GM21529 (cell line): ENCODE data around the gene FLVCR1.
A peak's percentile ranks its signal among the peaks of the same experiment; 100 is the strongest.

ENCODE experiments used
- ATAC-seq: cut with Tn5 transposase; IDR thresholded peaks from one replicate; pipeline ENCODE4 v1.9.1; 2021; ENCODE audit not compliant: unreplicated experiment

FLVCR1 gene

DNA sequence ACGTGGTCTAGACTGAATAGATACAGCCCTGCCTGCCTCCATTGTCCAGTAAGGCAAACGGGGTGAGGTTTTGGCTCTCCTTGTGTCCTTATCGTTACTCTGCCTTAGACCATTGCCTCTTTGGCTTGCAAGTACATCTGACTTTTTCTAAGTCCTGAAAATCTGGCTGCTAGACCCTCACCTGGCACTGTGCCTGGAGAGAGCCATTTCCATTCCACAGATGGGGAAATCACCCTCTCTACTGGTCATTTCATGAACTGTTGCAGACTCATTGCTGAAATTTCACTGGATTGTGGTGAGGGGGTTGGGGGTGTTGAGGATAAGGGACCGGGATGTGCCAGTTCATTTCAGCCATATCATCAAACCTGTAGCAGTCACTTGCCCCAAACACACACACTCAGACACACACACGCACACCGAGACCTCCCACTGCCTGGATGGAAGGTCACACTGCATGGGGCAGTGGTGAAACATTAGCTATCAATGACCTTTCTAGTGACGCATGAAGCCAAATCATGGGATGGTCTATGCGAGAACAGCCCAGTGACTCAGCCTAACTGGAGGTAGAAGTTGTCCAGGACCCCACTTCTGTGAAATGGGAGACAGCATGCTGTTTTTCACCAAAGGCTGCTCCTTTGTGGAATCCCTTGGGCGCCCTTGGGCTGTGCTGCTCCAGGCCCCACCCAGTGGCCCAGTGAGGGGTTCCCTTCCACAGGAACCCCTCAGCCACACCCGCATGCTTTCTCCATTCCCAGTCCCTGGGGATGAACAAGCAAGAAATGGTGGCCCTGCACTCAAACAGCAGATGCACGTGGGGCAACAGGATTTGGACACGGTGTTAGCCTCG is 57.4 kb downstream of the FLVCR1 start:
- ATAC-seq = no peak

DNA sequence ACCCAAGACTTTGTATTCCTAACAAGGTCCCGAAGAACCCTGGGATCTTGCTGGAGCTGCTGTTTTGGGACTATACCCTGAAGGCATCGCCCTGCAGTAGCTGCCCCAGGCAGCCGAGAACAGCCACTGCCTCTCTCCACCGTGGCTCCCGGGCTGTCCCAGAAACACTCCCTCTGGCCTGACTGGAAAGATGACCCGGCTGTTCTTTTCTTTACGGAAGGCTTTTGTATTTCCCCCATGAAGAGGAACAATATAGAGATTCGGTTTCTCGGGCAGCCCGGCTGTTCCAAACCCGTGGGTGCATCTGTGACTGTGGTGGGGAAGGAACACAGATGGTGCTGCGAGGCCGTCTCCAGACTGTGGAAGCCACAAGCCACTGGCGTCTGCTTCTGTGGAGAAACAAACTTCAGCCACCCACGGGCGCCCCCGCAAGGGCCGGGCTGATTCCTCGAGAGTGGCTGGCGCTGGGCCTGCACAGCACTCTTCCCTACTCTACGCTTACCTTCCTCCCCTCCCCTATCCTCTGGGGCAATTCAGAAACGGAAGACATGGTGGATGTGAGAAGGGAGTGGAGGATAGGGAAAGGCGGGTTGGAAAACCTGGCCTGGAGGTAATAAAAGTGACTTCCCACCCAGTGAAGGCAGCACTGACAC is 58.5 kb downstream of the FLVCR1 start:
- ATAC-seq = no peak

DNA sequence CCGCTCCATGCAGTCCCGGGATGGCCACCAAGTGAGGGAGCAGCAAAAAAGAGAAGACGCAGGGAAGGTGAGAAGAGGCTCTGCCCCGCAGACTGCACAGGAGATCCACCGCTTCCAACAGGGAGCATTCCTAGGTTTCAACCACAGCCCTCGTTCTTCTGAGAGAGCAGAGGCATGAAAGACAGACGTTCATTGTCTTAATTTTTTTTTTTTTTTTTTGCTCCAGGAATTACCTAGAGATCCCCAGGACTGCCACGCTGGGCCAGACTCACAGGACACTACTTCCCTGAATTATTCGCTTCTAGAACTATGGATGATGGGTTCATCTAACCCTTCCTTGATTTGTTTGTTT is 59.0 kb downstream of the FLVCR1 start:
- no peak for ATAC-seq

DNA sequence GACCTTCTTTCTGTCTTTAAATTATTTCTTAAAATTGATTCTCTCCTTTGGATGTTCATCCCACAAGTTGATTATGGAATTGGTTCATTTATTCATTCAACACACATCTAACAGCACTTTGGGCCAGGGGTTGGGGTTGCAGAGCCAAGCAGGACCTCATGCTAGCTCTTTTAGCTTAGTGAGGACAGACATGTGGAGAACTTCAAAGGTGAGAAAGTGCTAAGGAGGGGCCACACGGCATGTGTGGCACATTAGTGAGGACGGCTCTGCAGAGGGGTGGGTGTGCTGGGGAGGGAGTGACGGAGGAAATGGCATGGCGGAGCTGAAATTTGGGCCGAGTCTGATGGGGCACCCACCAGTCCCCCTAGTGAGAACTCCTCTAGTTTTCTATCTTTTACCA is 59.8 kb downstream of the FLVCR1 start:
- ATAC-seq = no peak

DNA sequence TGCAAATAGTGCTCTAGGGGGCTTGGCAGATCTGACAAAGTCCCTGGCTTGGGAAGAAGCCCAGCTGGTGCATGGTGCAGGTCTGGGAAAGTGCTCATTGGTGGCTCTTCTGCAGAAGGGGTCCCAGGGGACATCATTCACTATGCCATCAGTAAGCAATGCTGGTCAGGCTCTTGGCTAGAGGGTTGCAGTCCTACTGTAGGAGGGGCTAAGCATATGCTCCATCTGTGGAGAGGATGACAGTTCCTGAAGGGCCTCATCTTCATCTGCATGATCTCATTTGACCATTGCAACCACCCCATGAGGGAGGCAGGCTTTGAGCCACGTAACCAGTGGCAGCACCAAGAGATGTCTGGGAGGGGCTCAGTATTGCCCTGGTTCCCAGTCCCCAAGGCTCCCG is 60.7 kb downstream of the FLVCR1 start:
- no peak for ATAC-seq

DNA sequence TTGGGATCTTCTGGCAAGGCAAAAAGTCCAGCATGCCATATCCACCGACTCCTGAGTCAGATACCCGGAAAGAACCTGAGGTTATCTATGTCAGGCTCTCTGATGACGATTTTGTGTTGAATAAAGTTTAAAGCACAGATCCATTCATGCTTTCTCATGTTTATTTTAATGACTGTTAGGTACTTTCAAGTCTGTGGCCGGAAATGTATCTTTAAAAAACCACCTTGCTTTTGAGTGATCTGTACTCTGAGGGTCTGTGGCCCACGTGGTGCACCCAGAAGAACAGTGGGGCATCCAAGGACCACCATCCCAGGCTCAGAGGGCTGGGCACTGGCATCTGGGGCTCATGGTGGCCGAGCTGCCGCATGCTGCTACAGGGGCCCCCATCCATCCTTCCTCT is 62.2 kb downstream of the FLVCR1 start:
- no peak for ATAC-seq

DNA sequence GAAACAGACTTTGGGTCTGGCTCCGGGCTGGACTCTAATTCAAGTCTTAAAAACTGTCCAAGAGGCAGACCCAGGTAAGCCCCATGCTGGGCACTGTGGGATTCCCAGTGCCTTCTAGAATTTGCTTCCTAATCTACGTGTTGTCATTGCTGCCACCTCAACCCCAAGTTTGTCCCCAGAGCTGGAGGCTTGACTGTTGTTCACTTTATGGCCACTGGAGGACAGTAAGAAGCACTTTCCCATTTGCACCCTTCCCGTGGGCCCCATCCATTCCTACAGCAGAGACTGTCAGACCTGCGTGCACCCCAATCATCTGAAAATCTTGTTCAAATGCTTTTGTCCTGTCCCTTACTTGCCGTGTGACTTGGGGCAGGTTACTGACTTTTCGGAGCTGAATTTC is 62.8 kb downstream of the FLVCR1 start:
- no peak for ATAC-seq

DNA sequence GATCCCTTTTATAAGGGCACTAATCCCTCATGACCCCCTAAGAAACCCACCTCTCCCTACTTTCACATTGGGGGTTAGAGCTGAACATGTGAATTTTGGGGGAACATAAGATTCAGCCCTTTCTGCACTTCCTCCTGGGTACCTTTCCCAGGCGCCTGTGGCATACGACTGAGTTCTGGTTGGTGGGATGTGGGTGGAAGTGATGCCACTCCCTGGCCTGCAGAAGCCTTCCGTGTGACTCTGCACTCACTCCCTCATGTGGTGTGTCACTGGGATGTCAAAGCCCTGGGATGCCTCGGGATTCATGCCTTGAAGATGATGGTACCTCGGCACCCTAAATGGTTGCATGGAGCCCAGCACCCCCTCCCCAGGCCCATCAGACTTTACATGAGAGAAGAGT is 63.9 kb downstream of the FLVCR1 start:
- no peak for ATAC-seq

DNA sequence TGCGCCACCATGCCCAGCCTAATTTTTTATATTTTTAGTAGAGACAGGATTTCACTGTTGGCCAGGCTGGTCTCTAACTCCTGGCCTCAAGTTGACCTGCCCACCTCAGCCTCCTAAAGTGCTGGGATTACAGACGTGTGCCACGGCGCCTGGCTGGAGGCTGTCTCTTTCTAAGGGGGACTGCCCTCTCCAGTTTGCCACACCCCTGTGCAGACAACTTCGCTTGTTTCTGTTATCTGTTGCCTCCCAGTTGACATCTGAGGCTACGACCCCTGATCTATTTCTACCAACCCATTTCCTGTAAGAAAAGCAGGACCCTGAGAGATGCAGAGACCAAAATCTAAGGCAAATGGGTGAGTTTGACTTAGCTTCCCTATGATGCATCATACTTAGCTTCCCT is 68.3 kb downstream of the FLVCR1 start:
- no peak for ATAC-seq

DNA sequence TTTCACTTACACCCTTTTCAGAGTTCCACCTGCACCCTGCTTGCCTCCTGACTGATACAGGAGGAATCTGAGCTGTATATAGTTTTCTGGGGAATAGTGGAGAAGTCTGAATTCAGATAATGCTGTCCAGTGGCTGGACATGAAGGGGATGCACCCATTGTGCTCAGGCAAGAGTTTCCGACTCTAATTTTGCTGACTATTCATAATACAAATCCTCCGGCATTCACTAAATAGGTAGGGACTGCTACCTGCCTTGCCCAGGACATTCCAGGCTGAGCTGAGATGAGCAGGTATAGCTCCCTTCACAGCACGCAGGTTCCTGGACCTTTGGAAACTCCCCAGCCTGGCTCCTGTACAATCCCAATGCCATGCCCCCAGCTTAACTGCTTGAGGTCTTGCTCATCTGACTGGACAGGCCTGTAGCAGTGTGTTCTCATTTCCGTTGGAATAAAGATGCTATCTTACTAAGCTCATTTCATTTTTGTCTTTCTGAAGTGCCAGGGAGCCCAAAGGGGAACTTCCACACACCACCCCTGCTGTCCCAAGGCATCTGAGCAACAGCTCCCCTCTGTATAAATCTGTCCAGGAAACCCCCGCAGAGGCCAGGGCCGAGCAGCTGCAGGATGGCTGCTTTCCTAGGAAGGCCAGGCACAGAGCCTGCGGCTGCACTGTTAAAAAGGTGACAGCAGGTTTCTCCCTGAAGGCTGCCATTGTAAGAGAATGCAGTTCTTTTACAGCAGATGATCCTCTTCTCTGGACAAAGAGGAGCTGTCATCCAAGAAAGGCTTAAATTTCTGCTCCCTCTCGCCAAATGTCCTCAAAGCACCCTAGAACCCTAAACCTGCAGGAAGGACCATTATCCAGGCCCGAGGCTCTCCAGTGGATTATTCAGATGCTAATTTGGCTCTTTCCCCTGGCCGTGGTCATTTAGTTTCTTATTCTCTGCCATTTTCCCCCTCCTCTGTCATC is 70.5 kb downstream of the FLVCR1 start:
- ATAC-seq = peak; percentile 85

DNA sequence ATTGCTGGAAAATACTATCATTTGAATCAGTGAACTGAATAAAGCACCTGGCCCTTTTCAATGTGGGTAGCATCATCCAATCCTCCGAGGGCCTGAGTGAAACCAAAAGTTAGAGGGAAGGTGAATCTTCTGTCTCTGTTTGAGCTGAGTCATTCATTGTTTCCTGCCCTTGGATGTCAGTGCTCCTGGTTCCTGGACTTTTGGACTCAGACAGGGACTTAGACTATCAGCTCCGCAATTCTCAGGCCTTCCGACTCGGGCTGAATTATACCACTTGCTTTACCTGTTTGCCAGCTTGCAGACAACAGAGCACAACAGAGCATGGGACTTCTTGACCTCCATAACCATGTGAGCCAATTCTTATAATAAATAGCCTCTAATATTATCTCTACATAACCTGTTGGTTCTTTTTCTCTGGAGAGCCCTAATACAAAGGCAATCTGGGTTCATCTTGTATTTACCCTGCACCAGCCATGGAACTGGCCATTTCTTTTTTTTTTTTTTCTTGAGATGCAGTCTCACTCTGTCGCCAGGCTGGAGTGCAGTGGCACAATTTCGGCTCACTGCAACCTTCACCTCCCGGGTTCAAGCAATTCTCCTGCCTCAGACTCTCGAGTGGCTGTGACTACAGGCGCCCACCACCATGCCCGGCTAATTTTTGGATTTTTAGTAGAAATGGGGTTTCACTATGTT is 73.1 kb downstream of the FLVCR1 start:
- peak; percentile 52 for ATAC-seq

DNA sequence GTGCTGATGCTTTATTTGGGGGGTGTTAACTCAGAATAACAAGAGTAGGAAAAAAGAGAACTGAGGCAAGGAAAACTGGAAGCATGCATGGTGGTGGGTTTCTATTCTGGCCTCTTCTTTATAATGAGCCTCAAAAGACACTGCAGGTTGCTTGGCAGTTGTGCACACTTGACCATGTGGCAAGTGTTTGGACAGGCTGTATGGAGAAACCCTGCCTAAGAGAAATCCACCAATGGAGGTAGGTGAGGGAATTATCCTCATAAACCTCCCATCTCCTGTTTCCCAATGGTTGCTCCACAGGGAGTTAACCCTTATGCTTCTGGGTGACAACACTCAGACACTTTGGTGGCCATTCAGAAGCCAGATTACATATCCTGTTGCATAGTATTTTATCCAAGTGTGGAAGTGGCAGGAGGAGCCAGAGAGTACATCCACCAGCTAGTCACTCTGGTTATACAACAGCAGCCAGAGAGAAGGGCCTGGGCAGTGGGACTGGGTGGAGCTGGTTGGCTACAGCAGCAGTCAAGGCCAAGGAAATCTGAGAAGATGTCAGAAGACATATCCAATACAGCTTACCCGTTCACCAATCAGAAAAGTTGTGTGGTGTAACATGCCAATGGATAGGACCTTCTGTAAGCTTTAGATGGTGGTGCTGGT is 75.9 kb downstream of the FLVCR1 start:
- no peak for ATAC-seq

DNA sequence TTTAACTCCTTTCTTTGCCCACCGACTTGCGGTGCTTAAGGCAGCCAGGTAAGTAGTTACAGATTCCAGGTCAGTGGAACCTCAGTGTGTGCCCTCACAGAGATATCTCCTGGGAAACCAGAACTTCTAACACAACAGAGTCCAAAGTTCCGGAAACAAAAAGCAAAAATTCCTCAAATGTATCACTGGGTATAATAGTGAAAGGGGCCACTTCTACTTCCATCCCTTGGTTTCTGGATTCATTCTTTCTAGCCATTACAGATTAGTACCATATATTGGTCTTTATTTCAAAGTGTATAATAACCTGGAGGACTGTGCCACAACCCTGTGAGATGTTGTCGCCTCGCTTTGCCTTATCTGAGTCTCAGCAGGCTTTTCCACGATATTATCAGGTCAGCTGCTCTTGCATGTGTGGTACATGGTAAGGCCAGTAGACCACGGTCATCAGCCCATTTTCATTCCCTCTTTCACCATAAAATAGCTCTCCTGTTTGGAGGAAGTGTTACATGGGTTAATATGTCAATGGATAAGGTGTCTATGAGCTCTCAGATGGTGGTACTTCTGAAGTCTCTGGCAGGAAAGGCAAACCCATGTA is 77.4 kb downstream of the FLVCR1 start:
- ATAC-seq = no peak

DNA sequence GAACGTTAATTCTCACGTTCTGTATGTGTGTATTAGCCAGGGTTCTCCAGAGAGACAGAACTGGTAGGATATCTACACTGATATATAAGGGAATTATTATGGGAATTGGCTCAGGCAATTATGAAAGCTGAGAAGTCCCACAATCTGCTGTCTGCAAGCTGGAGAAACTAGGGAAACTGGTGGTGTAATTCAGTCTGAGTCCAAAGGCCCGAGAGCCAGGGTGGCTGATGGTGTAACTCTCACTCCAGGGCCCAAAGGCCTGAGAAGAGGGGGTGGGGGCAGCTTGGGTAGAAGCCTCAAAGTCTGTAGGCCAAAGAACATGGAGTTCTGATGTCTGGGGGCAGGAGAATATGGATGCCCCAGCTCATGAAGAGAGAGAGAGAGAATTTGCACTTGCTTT is 79.0 kb downstream of the FLVCR1 start:
- ATAC-seq = no peak

DNA sequence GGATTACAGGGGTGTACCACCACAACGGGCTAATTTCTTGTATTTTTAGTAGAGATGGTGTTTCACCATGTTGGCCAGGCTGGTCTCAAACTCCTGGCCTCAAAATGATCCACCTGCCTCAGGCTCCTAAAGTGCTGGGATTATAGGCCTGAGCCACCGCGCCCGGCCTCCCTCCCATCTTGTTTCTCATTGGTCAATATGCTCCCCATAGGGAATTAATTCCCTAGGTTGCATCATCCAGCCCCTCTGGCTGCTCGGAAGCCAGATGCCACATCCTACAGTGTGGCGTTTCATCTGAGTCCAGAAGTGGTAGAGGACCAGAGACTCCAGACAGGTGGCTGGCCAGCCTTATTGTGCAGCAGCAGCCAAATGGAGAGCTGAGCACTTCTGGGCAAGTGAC is 80.8 kb downstream of the FLVCR1 start:
- no peak for ATAC-seq

DNA sequence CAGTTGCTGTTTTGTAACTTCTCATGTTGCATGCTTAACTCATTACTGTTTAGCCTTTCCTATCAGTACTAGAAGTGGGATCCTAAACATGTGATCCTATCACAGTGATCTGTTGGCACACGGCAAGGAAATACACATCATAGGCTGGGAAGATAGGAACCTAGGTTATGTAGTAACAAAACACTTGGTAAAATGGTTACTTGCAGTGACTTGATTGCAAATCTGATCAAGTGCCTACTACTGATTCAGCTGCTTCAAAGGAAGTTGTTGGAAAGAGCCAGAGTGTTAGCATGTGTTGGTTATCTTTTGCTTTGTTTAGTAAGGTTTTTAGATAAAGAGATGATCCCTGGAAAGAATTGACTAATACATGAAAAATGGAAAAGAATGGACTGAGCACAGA is 83.4 kb downstream of the FLVCR1 start:
- ATAC-seq = no peak

DNA sequence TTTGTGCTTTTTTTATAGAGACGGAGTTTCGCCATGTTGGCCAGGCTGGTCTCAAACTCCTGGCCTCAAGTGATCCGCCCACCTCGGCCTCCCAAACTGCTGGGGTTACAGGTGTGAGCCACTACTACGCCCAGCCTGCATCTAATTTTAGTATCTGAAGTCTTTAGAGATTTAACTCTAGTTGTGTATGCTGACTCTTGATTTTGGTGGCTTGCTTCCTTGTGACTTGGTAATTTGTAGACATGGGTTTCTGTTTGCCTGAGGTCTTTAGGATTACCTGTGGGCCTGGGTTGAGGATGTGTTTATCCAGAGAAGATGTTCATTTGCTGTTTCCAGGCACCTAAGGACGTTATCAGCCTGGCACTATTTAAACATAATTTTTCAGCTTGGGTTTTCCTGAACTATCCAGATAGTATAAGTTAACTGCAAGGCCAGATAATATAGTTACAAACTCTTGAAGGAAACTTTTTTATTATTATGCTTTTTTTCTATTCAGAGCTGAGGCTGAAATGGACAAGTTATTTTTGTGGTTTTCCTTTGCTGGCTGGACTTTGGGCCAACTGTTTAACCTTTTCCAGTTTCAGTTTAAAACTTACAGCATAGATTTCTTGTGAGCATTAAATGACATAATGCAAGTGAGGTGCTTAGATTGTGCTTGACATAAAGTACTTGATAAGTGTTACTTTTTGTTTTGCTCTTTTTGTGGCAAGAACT is 84.8 kb downstream of the FLVCR1 start:
- ATAC-seq = no peak

DNA sequence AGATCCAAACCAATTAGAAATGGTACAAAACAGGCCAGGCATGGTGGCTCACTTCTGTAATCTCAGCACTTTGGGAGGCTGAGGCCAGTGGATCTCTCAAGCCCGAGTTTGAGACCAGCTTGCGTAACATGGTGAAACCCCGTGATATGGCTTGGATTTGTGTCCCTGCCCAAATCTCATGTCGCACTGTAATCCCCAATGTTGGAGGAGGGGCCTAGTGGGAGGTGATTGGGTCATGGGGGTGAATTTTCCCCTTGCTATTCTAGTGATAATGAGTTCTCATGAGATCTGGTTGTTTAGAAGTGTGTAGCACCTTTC is 85.3 kb downstream of the FLVCR1 start:
- ATAC-seq = no peak

DNA sequence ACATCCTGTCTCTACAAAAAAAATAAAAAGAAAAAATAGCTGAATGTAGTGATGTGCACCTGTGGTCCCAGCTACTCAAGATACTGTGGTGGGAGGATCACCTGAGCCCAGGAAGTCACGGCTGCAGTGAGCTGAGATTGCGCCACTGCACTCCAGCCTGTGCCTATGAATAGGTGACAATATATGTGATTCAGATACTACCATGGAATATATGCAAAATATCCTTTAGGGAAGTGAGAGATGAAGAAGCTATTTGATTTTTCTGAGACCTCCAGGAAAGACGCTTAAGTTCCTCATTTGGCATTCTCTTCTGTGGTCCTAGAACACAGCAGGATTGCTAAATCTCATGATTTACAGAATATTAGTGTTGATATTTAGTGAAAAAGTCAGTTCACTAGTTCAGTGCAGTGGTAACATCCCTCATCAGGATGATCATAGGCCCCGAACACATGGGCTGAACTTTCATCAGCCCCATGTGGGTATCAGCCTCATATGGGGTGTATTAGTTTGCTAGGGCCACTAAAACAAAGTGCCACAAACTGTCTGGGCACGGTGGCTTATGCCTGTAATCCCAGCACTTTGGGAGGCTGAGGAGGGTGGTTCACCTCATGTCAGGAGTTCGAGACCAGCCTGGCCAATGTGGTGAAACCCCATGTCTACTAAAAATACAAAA is 86.3 kb downstream of the FLVCR1 start:
- peak; percentile 56 for ATAC-seq
